ENCODE measurements around the gene RASD1. TPM values are rescaled to one million over a fixed set of nuclear protein-coding genes. Genes with fewer than 3 reads are reported as not detected.

Gene RASD1
- total and polyA plus RNA-seq, 9 donors: 3.8 to 8.2 (median 5.0) TPM

GRCh38 chr17:17527956-17528500 is 31.8 kb upstream of the RASD1 start:
- Histone ChIP-seq H3K4me1 (ENCODE audit: control insufficient read depth, insufficient read depth, low read length) (peaks cover 44% of the 10 kb centered on the region), H3K4me3 (ENCODE audit: low read length) (no peak overlapping the region), H3K27ac (ENCODE audit: low read length) (peak overlapping the region; percentile 37), H3K36me3 (ENCODE audit: control insufficient read depth, insufficient read depth, low read length) (no peaks in the 10 kb centered on the region), H3K9me3 (replicated peaks; ENCODE audit: control insufficient read depth, low read depth, low read length) (no peaks in the 10 kb centered on the region), H3K27me3 (ENCODE audit: control insufficient read depth, insufficient read depth, low read length) (no peaks in the 10 kb centered on the region)
- 65% methylated on average over 12 of the region's 17 CpGs for WGBS (ENCODE audit: insufficient coverage)
- DNase-seq: no peak

GRCh38 chr17:17527534-17527933 is 31.3 kb upstream of the RASD1 start:
- H3K4me3 ChIP-seq (ENCODE audit: low read length): no peak overlapping the region
- H3K27ac ChIP-seq (ENCODE audit: low read length): peak overlapping the region; percentile 37
- DNase-seq: no peak
- H3K9me3 ChIP-seq (replicated peaks; ENCODE audit: control insufficient read depth, low read depth, low read length): no peaks in the 10 kb centered on the region
- H3K4me1 ChIP-seq (ENCODE audit: control insufficient read depth, insufficient read depth, low read length): peaks cover 49% of the 10 kb centered on the region
- 85% methylated on average over 10 of the region's 11 CpGs for WGBS (ENCODE audit: insufficient coverage)
- no peaks in the 10 kb centered on the region for H3K27me3 ChIP-seq (ENCODE audit: control insufficient read depth, insufficient read depth, low read length)
- H3K36me3 ChIP-seq (ENCODE audit: control insufficient read depth, insufficient read depth, low read length): no peaks in the 10 kb centered on the region

GRCh38 chr17:17526369-17526768 is 30.2 kb upstream of the RASD1 start:
- Histone ChIP-seq H3K9me3 (replicated peaks; ENCODE audit: control insufficient read depth, low read depth, low read length) (no peaks in the 10 kb centered on the region), H3K27me3 (ENCODE audit: control insufficient read depth, insufficient read depth, low read length) (no peaks in the 10 kb centered on the region), H3K4me3 (ENCODE audit: low read length) (no peak overlapping the region), H3K4me1 (ENCODE audit: control insufficient read depth, insufficient read depth, low read length) (peaks cover 54% of the 10 kb centered on the region), H3K27ac (ENCODE audit: low read length) (peak overlapping the region; percentile 47), H3K36me3 (ENCODE audit: control insufficient read depth, insufficient read depth, low read length) (peaks cover under 1% of the 10 kb centered on the region)
- no peak for DNase-seq
- WGBS (ENCODE audit: insufficient coverage): 68% methylated on average over 8 of the region's 14 CpGs

GRCh38 chr17:17525956-17526355 is 29.8 kb upstream of the RASD1 start:
- Histone ChIP-seq H3K27ac (ENCODE audit: low read length) (peak overlapping the region; percentile 33), H3K4me3 (ENCODE audit: low read length) (no peak overlapping the region)
- WGBS (ENCODE audit: insufficient coverage): 82% methylated on average over 1 of the region's 6 CpGs

GRCh38 chr17:17525311-17525710 is 29.1 kb upstream of the RASD1 start:
- Histone ChIP-seq H3K4me3 (ENCODE audit: low read length) (no peak overlapping the region), H3K9me3 (replicated peaks; ENCODE audit: control insufficient read depth, low read depth, low read length) (no peaks in the 10 kb centered on the region), H3K27me3 (ENCODE audit: control insufficient read depth, insufficient read depth, low read length) (no peaks in the 10 kb centered on the region), H3K36me3 (ENCODE audit: control insufficient read depth, insufficient read depth, low read length) (peaks cover 10% of the 10 kb centered on the region), H3K27ac (ENCODE audit: low read length) (no peak overlapping the region), H3K4me1 (ENCODE audit: control insufficient read depth, insufficient read depth, low read length) (peaks cover 54% of the 10 kb centered on the region)
- 86% methylated on average over 14 of the region's 15 CpGs for WGBS (ENCODE audit: insufficient coverage)
- DNase-seq: no peak

More at GRCh38 chr17:17525956-17526355, 29.8 kb upstream of the RASD1 start:
- H3K4me1 ChIP-seq (ENCODE audit: control insufficient read depth, insufficient read depth, low read length): peaks cover 54% of the 10 kb centered on the region
- H3K9me3 ChIP-seq (replicated peaks; ENCODE audit: control insufficient read depth, low read depth, low read length): no peaks in the 10 kb centered on the region
- DNase-seq: no peak
- no peaks in the 10 kb centered on the region for H3K27me3 ChIP-seq (ENCODE audit: control insufficient read depth, insufficient read depth, low read length)
- H3K36me3 ChIP-seq (ENCODE audit: control insufficient read depth, insufficient read depth, low read length): peaks cover 4% of the 10 kb centered on the region

GRCh38 chr17:17523731-17524490 is 27.7 kb upstream of the RASD1 start:
- peaks cover 58% of the 10 kb centered on the region for H3K4me1 ChIP-seq (ENCODE audit: control insufficient read depth, insufficient read depth, low read length)
- H3K36me3 ChIP-seq (ENCODE audit: control insufficient read depth, insufficient read depth, low read length): peaks cover 10% of the 10 kb centered on the region
- no peaks in the 10 kb centered on the region for H3K27me3 ChIP-seq (ENCODE audit: control insufficient read depth, insufficient read depth, low read length)
- no peaks in the 10 kb centered on the region for H3K9me3 ChIP-seq (replicated peaks; ENCODE audit: control insufficient read depth, low read depth, low read length)
- no peak for DNase-seq
- H3K4me3 ChIP-seq (ENCODE audit: low read length): no peak overlapping the region
- no peak overlapping the region for H3K27ac ChIP-seq (ENCODE audit: low read length)
- WGBS (ENCODE audit: insufficient coverage): 80% methylated on average over 12 of the region's 19 CpGs

- Histone ChIP-seq H3K27me3 (ENCODE audit: control insufficient read depth, insufficient read depth, low read length) (no peaks in the 10 kb centered on the region), H3K9me3 (replicated peaks; ENCODE audit: control insufficient read depth, low read depth, low read length) (no peaks in the 10 kb centered on the region), H3K4me1 (ENCODE audit: control insufficient read depth, insufficient read depth, low read length) (peaks cover 53% of the 10 kb centered on the region), H3K27ac (ENCODE audit: low read length) (peak overlapping the region; percentile 42), H3K4me3 (ENCODE audit: low read length) (no peak overlapping the region), H3K36me3 (ENCODE audit: control insufficient read depth, insufficient read depth, low read length) (peaks cover 10% of the 10 kb centered on the region)
- no peak for DNase-seq
- 39% methylated on average over 11 of the region's 14 CpGs for WGBS (ENCODE audit: insufficient coverage)
Measured at GRCh38 chr17:17523001-17523730, 27.0 kb upstream of the RASD1 start.

- Histone ChIP-seq H3K4me3 (ENCODE audit: low read length) (no peak overlapping the region), H3K27me3 (ENCODE audit: control insufficient read depth, insufficient read depth, low read length) (no peaks in the 10 kb centered on the region), H3K4me1 (ENCODE audit: control insufficient read depth, insufficient read depth, low read length) (peaks cover 48% of the 10 kb centered on the region), H3K27ac (ENCODE audit: low read length) (no peak overlapping the region), H3K9me3 (replicated peaks; ENCODE audit: control insufficient read depth, low read depth, low read length) (no peaks in the 10 kb centered on the region), H3K36me3 (ENCODE audit: control insufficient read depth, insufficient read depth, low read length) (peaks cover 10% of the 10 kb centered on the region)
- WGBS (ENCODE audit: insufficient coverage): 84% methylated on average over 21 of the region's 22 CpGs
- no peak for DNase-seq
Measured at GRCh38 chr17:17520599-17521232, 24.5 kb upstream of the RASD1 start.

- peaks cover 50% of the 10 kb centered on the region for H3K4me1 ChIP-seq (ENCODE audit: control insufficient read depth, insufficient read depth, low read length)
- DNase-seq: no peak
- WGBS (ENCODE audit: insufficient coverage): 83% methylated on average over 7 of the region's 10 CpGs
Measured at GRCh38 chr17:17519886-17520285, 23.7 kb upstream of the RASD1 start.

GRCh38 chr17:17518951-17519350 is 22.8 kb upstream of the RASD1 start:
- Histone ChIP-seq H3K36me3 (ENCODE audit: control insufficient read depth, insufficient read depth, low read length) (peaks cover 10% of the 10 kb centered on the region), H3K27me3 (ENCODE audit: control insufficient read depth, insufficient read depth, low read length) (no peaks in the 10 kb centered on the region), H3K4me1 (ENCODE audit: control insufficient read depth, insufficient read depth, low read length) (peaks cover 57% of the 10 kb centered on the region), H3K9me3 (replicated peaks; ENCODE audit: control insufficient read depth, low read depth, low read length) (no peaks in the 10 kb centered on the region), H3K27ac (ENCODE audit: low read length) (no peak overlapping the region), H3K4me3 (ENCODE audit: low read length) (no peak overlapping the region)
- 50% methylated on average over 2 of the region's 5 CpGs for WGBS (ENCODE audit: insufficient coverage)
- DNase-seq: no peak

More at GRCh38 chr17:17519886-17520285, 23.7 kb upstream of the RASD1 start:
- Histone ChIP-seq H3K36me3 (ENCODE audit: control insufficient read depth, insufficient read depth, low read length) (peaks cover 10% of the 10 kb centered on the region), H3K9me3 (replicated peaks; ENCODE audit: control insufficient read depth, low read depth, low read length) (no peaks in the 10 kb centered on the region), H3K27ac (ENCODE audit: low read length) (no peak overlapping the region), H3K4me3 (ENCODE audit: low read length) (no peak overlapping the region), H3K27me3 (ENCODE audit: control insufficient read depth, insufficient read depth, low read length) (no peaks in the 10 kb centered on the region)
